Activated naive CD4-positive, alpha-beta T cell treated with anti-CD3 and anti-CD28 coated beads, Interleukin-2, amount 50 U/mL, for 72 hours (primary cell): ENCODE results near the gene PSMC6. TPM values are rescaled to one million over a fixed set of nuclear protein-coding genes. Genes with fewer than 3 reads are reported as not detected.
"Not testable (repeated sequence)": the region's sequence is repeated elsewhere in the genome, so short reads cannot be mapped to it uniquely, and the experiment has no call there.

Source experiments
- ATAC-seq, 2 donors: fragments of 150-1000 bp; cut with Tn5 transposase; 2 replicates each; pipeline ENCODE4 v1.10.0; 2021; ENCODE audit warnings: mild to moderate bottlenecking in 2 of 2, moderate library complexity in 2 of 2
- DNase-seq, 2 donors: peaks; one replicate each; pipeline ENCODE4 v3.0.0; 2021 to 2022; ENCODE audit warnings: low spot score in 2 of 2
- H3K27ac Mint-ChIP-seq, 2 donors: one replicate each; pipeline ENCODE4 v1.8.0; 2022; ENCODE audit warnings: mild to moderate bottlenecking in 2 of 2, mixed read lengths in 2 of 2
- H3K36me3 Mint-ChIP-seq, 2 donors: one replicate each; pipeline ENCODE4 v1.8.0; 2022; ENCODE audit warnings: mixed read lengths in 2 of 2
- H3K9me3 Mint-ChIP-seq, 2 donors: one replicate each; pipeline ENCODE4 v1.8.0; 2022; ENCODE audit warnings: mixed read lengths in 2 of 2
- total RNA-seq, 2 donors: library from RNA; stranded (reverse); gene quantifications; one replicate each; pipeline ENCODE4 v1.2.3, GENCODE V29; 2022

The PSMC6 gene
- total RNA-seq, 2 donors from 2014 or later = 115 to 156 TPM

DNA sequence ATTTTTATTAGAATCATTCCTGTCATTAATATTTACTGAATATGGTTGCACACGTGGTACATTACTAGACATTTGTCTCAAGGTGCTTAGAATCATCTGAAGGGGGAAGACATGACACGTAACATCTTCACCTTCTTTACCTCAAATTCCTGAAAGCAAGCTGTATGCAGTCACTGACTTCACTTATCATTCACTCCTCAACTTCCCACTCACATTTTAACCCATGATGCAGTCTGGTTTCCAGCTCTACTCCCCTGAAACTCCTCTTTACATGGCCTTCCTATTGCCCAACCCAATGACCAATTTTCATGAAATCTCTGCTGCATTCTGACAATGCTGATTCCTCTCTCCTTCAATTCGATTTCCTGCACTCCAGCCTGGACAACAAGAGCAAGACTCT lies 5.8 kb upstream of the PSMC6 start:
- H3K9me3 Mint-ChIP-seq = no peaks in the 10 kb centered on the region
- ATAC-seq (peak; percentile 29 to 44), DNase-seq (no peak)

DNA sequence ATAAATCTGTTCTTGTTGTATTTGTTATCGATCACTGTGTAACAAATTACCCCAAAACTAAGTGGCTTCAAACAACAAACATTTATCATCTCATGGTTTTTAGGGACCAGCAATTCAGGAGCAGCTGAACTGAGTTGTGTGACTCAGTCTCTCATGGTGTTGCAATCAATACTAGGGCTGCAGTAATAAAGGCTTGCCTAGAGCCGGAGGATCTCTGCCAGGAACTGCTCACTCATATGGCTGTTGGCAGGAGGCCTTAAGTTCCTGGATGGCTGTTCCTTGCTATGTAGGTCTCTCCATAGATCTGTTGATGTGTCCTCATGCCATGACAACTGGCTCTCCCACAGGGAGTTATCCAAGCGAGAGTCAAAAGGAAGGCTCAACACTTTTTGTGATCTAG lies 3.8 kb upstream of the PSMC6 start:
- no peak for ATAC-seq
- Mint-ChIP-seq H3K9me3 (no peaks in the 10 kb centered on the region), H3K27ac (no peak overlapping the region)

More for the DNA sequence above, 5.8 kb upstream of the PSMC6 start:
- peaks cover 0 to 1% of the 10 kb centered on the region in 2 donors for H3K36me3 Mint-ChIP-seq
- H3K27ac Mint-ChIP-seq = no peak overlapping the region

DNA sequence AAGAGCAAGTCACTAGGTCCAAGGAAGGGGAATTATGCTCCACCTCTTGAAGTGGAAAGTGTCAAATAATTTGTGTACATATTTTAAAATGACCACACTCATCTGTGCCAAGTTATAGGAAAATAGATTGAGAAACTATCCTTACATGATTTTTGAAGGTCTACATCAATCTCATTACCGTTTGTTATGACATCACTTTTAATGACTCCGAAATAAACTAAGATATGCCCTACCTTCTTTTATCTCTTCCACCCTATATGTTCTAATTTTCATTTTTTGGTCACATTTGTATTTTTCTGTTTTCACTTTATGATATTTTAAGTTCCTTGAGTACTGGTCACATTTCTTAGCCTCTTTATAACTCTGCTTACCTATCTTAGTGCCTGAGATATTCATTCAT lies 3.3 kb upstream of the PSMC6 start:
- Mint-ChIP-seq H3K9me3 (no peaks in the 10 kb centered on the region), H3K36me3 (peaks cover 15 to 25% of the 10 kb centered on the region in 2 donors), H3K27ac (no peak overlapping the region)
- DNase-seq (no peak), ATAC-seq (no peak)

More for the DNA sequence above, 3.8 kb upstream of the PSMC6 start:
- peaks cover 12 to 21% of the 10 kb centered on the region in 2 donors for H3K36me3 Mint-ChIP-seq
- DNase-seq = no peak

DNA sequence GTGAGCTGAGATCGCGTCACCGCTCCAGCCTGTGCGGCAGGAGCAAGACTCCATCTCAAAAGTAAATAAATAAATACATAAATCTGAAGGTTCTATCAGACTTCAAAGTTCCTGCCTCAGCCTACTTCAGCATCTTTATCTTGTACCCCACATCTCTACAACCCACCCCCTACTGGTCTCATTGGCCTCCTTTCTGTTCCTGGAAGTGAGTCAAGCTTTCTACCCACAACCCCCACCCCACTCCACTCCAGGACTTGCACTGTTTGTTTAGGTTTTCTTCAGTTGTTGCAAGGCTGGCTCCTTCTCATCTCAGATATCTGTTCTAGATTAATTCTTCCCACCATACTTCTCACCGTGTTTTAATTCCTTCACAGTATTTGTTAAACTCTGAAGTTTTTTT lies 714 bp upstream of the PSMC6 start:
- Mint-ChIP-seq H3K9me3 (no peaks in the 10 kb centered on the region), H3K27ac (peak overlapping the region; percentile 97 to 98), H3K36me3 (peaks cover 15 to 48% of the 10 kb centered on the region in 2 donors)
- ATAC-seq (peak; percentile 59 to 65), DNase-seq (peak in 1 of 2 donors; percentile 27)

DNA sequence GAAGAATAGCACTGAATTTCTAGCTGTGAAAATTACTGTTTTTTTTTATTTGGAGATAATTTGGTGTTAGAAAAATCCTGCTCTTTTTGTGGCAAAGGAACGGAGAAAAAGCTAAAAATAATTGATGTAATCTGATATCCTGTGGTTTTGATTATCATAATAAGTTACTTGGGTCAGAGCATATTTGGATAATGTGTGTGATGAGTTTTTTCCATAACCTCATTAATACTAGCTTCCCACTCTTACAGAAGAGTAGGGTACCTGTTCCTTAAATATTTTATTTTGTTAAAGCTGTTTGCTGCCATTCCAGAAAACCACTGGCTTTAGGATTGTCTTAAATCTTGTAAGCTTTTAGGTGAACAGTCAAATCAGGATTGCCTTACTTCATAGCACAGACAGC lies 4.7 kb downstream of the PSMC6 start:
- DNase-seq (no peak), ATAC-seq (no peak)
- Mint-ChIP-seq H3K27ac (no peak overlapping the region), H3K36me3 (peaks cover 15 to 73% of the 10 kb centered on the region in 2 donors), H3K9me3 (no peaks in the 10 kb centered on the region)

DNA sequence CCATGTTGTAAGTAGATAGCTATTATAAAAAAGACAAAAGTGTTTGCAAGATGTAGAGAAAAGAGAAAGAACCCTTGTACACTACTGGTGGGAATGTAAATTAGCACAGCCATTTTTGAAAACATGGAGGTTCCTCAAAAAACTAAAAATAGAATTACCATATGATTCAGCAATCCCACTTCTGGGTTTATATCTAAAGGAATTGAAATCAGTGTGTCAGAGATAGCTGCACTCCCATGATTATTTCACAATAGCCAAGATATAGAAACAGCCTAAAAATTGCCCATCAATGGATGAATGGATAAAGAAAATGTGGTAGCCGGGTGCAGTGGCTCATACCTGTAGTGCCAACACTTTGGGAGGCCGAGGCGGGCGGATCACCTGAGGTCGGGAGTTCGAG lies 9.2 kb downstream of the PSMC6 start:
- H3K9me3 Mint-ChIP-seq = no peaks in the 10 kb centered on the region

DNA sequence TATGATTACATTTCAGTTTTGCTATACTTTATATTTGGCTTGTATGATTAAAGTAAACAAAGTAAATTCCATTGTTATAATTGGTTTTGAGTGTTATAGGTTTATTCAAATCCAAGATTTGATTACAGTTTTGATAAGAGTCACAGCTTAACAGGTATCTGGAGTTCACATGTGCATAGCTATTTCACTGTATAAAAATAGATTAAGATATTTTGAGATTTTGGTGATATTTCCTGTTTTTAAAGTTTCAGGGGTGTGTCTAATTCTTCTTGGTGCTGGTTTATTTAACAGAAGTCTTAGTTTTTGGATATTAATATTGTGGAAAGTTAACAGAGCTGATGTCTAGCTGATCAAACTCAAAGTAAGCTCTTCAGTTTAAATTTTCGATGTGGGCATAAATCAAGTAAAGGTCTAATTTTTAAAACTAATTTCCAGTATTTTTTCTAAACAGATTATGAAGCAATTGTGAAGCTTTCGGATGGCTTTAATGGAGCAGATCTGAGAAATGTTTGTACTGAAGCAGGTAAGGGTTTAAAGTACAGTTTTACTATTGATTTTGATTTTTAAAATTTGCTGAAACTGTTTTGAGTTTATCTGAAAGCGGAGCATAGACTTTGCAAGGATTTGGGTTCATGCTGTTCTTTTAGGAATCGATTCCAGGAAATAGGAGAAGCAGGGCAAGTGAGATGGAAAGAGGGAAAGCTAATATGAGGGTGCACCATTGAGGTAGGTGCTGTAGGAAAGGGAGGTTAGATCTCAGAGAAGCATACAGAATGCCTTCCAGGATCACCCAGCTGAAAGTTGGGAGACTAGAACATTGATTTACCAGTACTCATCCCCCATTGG lies 16.7 kb downstream of the PSMC6 start:
- Mint-ChIP-seq H3K9me3 (no peaks in the 10 kb centered on the region), H3K36me3 (peaks cover 16 to 40% of the 10 kb centered on the region in 2 donors), H3K27ac (peak overlapping the region in 1 of 2 donors; percentile 88)
- DNase-seq (no peak), ATAC-seq (no peak)

More for the DNA sequence above, 9.2 kb downstream of the PSMC6 start:
- DNase-seq (no peak), ATAC-seq (no peak)
- Mint-ChIP-seq H3K36me3 (peaks cover under 1 to 42% of the 10 kb centered on the region in 2 donors), H3K27ac (no peak overlapping the region)

DNA sequence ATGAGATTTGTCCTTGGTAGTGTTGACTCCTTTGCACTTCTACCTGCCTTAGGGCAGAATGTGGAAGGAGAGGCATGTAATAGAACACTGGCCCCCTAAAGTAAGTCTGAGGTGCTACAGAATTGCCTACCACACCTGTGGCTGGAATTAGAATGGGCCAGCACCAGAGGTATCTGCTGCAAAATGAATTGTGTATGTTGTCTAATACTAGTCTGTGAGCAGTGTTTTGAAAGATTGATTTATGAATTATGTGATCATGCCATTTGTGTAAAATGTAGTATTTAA lies 17.3 kb downstream of the PSMC6 start:
- DNase-seq = no peak
- no peaks in the 10 kb centered on the region for H3K9me3 Mint-ChIP-seq
- peaks cover 16 to 37% of the 10 kb centered on the region in 2 donors for H3K36me3 Mint-ChIP-seq
- H3K27ac Mint-ChIP-seq = no peak overlapping the region
- no peak for ATAC-seq

DNA sequence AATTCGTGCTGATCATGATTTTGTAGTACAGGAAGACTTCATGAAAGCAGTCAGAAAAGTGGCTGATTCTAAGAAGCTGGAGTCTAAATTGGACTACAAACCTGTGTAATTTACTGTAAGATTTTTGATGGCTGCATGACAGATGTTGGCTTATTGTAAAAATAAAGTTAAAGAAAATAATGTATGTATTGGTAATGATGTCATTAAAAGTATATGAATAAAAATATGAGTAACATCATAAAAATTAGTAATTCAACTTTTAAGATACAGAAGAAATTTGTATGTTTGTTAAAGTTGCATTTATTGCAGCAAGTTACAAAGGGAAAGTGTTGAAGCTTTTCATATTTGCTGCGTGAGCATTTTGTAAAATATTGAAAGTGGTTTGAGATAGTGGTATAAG lies 20.5 kb downstream of the PSMC6 start:
- H3K27ac Mint-ChIP-seq, DNase-seq, H3K9me3 Mint-ChIP-seq, ATAC-seq: not testable (repeated sequence)
- peaks cover 14 to 33% of the 10 kb centered on the region in 2 donors for H3K36me3 Mint-ChIP-seq

DNA sequence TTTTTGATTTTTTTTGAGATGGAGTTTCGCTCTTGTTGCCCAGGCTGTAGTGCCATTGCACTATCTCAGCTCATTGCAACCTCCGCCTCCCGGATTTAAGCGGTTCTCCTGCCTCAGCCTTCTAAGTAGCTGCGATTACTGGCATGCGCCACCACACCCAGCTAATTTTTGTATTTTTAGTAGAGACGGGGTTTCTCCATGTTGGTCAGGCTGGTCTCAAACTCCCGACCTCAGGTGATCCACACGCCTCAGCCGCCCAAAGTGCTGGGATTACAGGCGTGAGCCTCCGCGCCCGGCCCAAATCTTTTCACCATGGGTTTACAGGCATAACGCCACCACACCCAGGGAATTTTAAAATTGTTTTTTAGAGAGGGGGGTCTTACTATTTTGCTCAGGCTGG lies 22.0 kb downstream of the PSMC6 start:
- Mint-ChIP-seq H3K36me3 (peaks cover 23 to 36% of the 10 kb centered on the region in 2 donors), H3K27ac (peak overlapping the region in 1 of 2 donors; percentile 72)
- not testable (repeated sequence) for DNase-seq, H3K9me3 Mint-ChIP-seq, ATAC-seq

DNA sequence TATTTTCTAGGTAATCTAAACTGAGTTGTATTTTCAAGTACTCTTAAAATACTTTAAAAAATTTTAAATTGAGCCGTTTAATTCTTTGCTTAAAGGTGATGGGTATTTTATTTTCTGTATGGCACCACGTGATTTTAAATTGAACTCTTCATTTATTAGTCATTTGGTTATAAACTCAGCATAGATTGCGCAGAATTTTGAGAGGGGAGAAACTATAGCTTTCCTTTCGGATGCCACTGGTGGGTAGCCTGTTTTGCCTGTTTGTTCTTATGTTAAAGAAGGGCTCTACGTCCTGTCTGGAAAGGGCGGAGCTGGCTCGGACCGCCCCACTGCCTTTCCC lies 22.6 kb downstream of the PSMC6 start:
- Mint-ChIP-seq H3K27ac (peak overlapping the region; percentile 45 to 96), H3K9me3 (no peaks in the 10 kb centered on the region), H3K36me3 (peaks cover 26 to 39% of the 10 kb centered on the region in 2 donors)
- DNase-seq (no peak), ATAC-seq (no peak)

DNA sequence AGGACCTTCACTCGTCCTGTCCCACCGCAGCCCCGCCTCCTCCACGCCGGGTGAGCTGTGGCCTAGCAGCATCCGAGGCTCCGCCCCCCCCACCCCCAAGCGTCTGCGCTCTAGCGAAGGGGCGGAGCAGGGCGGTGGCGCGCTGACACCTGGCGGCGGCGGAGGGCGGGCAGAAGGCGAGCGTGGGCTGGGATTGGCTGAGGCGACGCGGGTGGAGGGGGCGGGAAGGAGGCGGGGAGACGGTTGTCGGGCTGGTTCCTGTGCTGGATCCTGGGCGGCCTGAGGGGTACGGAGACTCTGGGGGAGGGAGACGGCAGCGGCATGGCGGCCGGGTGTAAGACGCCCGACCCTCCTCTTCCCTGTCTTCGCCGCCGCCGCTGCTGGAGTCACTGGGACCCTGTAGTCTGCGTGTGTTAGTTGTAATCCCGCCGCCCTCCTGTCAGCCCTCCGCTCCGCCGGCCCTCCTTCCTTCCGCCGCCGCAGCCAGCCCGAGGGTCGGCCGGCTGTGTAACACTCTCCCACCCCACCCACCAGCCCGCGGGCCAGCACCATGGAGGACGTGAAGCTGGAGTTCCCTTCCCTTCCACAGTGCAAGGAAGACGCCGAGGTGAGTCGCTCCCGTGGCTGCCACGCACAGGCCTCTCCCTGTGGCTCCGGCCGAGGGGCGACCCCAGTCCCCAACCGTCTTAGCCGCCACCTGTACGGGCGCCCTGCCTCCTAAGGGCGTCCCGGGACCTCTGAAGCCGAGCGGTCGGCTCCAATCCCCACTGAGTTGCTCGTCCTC lies 23.1 kb downstream of the PSMC6 start, which contains the start of gene STYX:
Gene STYX (plus strand): TSS at position 242 of the 784 bp plus-strand sequence. CDS start 309 bp downstream, at position 551.
- peak within 1 kb of the TSS; percentile 95 to 96 for H3K27ac Mint-ChIP-seq
- ATAC-seq = peak; percentile 95 to 96
- peaks cover 26 to 39% of the 10 kb centered on the region in 2 donors for H3K36me3 Mint-ChIP-seq

DNA sequence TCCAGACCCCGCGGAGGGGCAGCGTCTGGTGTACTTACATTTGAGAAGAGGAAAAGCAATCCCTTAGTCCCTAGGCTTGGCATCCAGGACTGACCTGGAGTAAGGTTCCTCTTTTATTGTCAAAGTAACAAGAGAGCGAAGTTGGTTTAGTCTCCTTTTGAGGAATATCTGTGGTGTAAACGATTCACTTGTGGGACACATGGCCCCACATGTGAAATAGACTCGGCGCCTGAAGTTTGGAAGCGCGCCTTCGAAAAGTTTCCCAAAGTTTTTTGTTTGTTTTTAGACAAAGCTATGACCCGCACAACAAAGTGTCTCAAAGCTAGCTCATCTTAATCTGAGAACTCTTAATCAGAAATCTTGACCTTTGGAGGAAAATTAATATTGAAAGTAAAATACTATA lies 23.7 kb downstream of the PSMC6 start:
- DNase-seq (no peak), ATAC-seq (no peak)
- Mint-ChIP-seq H3K9me3 (no peaks in the 10 kb centered on the region), H3K27ac (peak overlapping the region; percentile 95 to 96), H3K36me3 (peaks cover 26 to 34% of the 10 kb centered on the region in 2 donors)

More for the DNA sequence above, 23.1 kb downstream of the PSMC6 start, which contains the start of gene STYX:
- peak; percentile 96 to 97 for DNase-seq
- no peaks in the 10 kb centered on the region for H3K9me3 Mint-ChIP-seq

DNA sequence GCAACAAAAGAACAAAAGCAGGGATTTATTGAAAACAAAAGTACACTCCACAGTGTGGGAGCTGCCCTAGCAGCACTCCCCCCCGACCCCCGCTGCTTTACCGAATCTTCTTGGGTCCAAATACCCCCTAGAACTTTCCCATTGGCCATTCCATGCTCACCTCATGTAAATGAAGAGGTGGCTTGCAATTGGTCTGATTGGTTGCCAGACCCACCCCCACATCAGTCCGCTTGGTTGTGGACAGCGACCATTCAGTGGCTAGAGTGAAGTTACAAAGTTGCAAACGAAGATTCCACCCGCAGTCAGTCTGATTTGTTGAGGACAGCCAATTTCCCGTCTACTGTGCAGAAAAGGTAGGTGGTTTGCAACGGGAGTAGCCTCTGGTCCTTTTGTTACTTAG lies 26.8 kb downstream of the PSMC6 start:
- ATAC-seq (no peak), DNase-seq (no peak)
- Mint-ChIP-seq H3K27ac (no peak overlapping the region), H3K36me3 (peaks cover 31 to 42% of the 10 kb centered on the region in 2 donors), H3K9me3 (no peaks in the 10 kb centered on the region)

DNA sequence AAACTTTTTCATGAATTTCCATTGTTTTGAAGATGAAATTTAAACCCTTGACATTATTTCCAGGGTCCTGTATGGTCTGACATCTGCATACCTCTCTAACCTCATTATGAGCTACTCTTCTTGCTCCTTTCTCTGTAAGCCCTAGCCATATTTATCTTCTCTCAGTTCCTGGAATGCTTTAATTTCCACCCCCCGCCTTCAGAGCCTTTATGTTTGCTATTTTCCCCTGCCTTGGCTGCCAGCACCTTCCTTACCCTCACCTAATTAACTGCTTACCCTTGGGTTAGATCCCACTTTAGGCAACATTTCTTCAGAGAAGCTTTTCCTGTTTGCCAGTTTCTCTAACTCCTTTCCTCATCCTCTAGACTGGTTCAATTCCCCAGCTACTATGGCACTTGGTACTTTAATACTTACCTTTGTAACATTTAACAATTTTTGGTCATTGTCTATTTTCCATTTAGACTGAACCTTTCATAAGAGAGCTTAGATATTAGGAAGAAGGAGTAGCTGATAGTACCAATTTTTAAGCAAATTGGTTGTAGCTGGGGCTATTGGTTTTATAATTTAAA lies 29.0 kb downstream of the PSMC6 start:
- peak overlapping the region in 1 of 2 donors; percentile 10 for H3K27ac Mint-ChIP-seq
- no peak for ATAC-seq
- no peak for DNase-seq
- H3K36me3 Mint-ChIP-seq = peaks cover 23 to 34% of the 10 kb centered on the region in 2 donors
- H3K9me3 Mint-ChIP-seq = no peaks in the 10 kb centered on the region

DNA sequence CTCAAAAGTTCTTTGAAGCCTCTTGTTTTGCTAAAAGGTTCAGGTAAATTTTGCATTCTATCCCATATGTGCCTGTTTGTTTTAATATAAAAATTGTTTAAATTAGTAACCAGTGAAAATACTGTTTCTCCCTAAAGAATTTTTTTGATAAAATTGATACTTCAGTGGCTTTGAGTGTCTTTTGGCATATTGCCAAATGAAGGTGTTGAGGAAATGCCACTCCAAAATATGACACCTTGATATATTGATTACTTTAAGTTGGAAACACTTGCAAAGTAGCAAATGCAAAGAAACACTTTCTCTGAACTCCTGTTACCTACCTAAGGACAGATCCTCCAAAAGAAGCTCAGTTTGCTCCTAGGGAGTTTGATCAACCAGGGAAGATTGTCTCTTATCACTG lies 31.4 kb downstream of the PSMC6 start:
- peaks cover 16 to 24% of the 10 kb centered on the region in 2 donors for H3K36me3 Mint-ChIP-seq
- no peak overlapping the region for H3K27ac Mint-ChIP-seq
- ATAC-seq (no peak), DNase-seq (no peak)
- H3K9me3 Mint-ChIP-seq = no peaks in the 10 kb centered on the region

DNA sequence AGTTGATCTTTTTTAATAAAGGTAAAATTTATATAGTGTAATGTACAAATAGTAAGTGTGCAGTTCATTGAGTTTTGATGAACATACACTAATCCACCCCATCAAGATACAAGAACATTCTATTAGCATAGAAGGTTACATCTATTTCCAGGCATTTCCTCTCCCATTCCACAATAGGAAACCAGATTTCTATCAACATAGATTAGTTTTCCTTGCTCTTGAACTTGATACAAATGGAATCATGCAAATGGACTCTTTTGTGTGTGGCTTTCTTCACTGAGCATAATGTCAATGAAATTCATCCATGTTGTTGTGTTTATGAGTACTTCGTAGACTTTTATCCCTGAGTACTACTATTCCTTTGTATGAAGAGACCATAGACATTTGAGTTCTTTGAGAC lies 33.8 kb downstream of the PSMC6 start:
- DNase-seq (no peak), ATAC-seq (no peak)
- H3K27ac Mint-ChIP-seq = no peak overlapping the region
- no peaks in the 10 kb centered on the region for H3K9me3 Mint-ChIP-seq
- peaks cover 6 to 13% of the 10 kb centered on the region in 2 donors for H3K36me3 Mint-ChIP-seq
